ENCODE results near the gene SAAL1.
A peak's percentile ranks its signal among the peaks of the same experiment; 100 is the strongest.

SAAL1 gene

DNA sequence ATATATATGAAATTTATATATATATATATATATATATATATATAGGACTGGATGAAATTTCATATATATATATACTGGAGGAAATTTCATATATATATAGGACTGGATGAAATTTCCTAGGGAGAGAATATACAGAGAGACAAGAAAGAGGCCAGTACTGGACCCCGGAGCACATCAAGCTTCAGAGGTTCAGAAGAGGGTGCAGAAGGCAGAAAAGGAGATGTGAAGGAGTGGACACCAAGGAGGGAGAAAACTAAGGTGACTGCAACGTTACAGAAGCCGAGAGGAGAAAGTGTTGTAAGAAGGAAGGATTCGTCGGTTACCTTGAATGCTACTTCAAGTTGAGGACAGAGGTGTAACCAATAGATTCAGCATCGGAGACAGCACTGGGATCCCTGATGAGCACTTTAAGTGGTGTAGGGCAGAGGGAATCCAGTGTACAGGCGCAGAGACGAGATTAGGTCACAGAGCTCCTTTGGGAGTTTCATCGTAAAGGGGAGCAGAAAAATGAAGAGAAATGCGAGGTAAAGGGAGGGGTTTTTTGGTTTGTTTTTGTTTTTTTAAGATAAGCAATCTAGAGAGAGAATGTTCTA lies 51.3 kb downstream of the SAAL1 start:
- H3K9me3 ChIP-seq (ENCODE audit: control insufficient read depth, insufficient read depth, low read length), result no peaks in the 10 kb centered on the region

GRCh38 chr11:18050848-18051247 lies 55.0 kb downstream of the SAAL1 start:
- H3K36me3 ChIP-seq (ENCODE audit: control insufficient read depth, insufficient read depth, low read length), result no peaks in the 10 kb centered on the region
- H3K27me3 ChIP-seq (ENCODE audit: control insufficient read depth, insufficient read depth, low read length), result peaks cover 24% of the 10 kb centered on the region
- H3K9me3 ChIP-seq (ENCODE audit: control insufficient read depth, insufficient read depth, low read length), result no peaks in the 10 kb centered on the region
- no peak overlapping the region for H3K9ac ChIP-seq (ENCODE audit: low read depth, low read length)
- H3K4me3 ChIP-seq (ENCODE audit: low read depth, low read length), result no peak overlapping the region
- no peaks in the 10 kb centered on the region for H3K4me1 ChIP-seq (ENCODE audit: control insufficient read depth, insufficient read depth, low read length)

More for the DNA sequence above, 51.3 kb downstream of the SAAL1 start:
- H3K4me1 ChIP-seq (ENCODE audit: control insufficient read depth, insufficient read depth, low read length), result no peaks in the 10 kb centered on the region
- no peak overlapping the region for H3K9ac ChIP-seq (ENCODE audit: low read depth, low read length)
- H3K27me3 ChIP-seq (ENCODE audit: control insufficient read depth, insufficient read depth, low read length), result no peaks in the 10 kb centered on the region
- no peaks in the 10 kb centered on the region for H3K36me3 ChIP-seq (ENCODE audit: control insufficient read depth, insufficient read depth, low read length)
- H3K4me3 ChIP-seq (ENCODE audit: low read depth, low read length), result no peak overlapping the region

DNA sequence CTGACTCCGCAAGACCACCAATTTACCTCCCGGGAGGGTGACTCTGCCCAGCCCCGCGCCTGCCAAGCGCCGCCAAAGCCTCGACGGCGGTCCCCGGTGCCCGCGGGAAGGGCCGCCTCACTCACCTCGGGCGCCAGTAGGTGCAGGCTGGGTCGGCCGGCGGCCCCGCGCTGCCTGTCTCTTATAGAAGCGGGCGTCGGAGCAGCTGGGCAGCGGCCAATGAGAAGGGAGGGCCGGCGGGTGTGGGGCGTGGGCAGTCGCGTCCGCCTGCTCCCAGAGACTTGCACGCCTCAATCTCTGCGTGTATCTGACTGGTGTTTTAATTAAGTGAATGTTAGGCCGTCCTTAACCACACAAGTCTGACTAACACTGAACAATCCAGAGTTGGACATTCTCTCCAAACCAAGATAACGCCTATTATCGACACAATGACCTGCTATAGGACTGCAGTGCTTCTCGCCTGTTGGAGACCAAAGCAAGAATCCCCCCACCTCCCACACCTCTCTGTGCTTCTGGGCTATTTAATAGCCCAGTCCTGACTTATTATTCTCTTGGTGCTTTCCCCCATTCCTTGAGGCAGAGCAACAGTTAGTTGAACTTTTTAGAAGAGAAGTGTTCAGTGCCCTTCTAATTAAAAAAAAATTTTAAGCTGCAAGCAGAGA lies 59.6 kb downstream of the SAAL1 start, which contains the start of gene TPH1:
Gene TPH1 (minus strand): TSS at position 154 of the 662 bp plus-strand sequence. CDS start 5,507 bp downstream, outside the sequence.
- H3K36me3 ChIP-seq (ENCODE audit: control insufficient read depth, insufficient read depth, low read length), result no peaks in the 10 kb centered on the region
- H3K4me3 ChIP-seq (ENCODE audit: low read depth, low read length), result peak within 1 kb of the TSS; percentile 26

GRCh38 chr11:18036456-18036855 lies 69.4 kb downstream of the SAAL1 start:
- Histone ChIP-seq H3K9ac (ENCODE audit: low read depth, low read length) (no peak overlapping the region), H3K9me3 (ENCODE audit: control insufficient read depth, insufficient read depth, low read length) (no peaks in the 10 kb centered on the region), H3K4me3 (ENCODE audit: low read depth, low read length) (no peak overlapping the region), H3K36me3 (ENCODE audit: control insufficient read depth, insufficient read depth, low read length) (no peaks in the 10 kb centered on the region), H3K4me1 (ENCODE audit: control insufficient read depth, insufficient read depth, low read length) (no peaks in the 10 kb centered on the region), H3K27me3 (ENCODE audit: control insufficient read depth, insufficient read depth, low read length) (no peaks in the 10 kb centered on the region)

More for the DNA sequence above, 59.6 kb downstream of the SAAL1 start, which contains the start of gene TPH1:
- Histone ChIP-seq H3K27me3 (ENCODE audit: control insufficient read depth, insufficient read depth, low read length) (peaks cover 41% of the 10 kb centered on the region), H3K4me1 (ENCODE audit: control insufficient read depth, insufficient read depth, low read length) (no peaks in the 10 kb centered on the region), H3K9me3 (ENCODE audit: control insufficient read depth, insufficient read depth, low read length) (no peaks in the 10 kb centered on the region), H3K9ac (ENCODE audit: low read depth, low read length) (no peak within 1 kb of the TSS)
